ENCODE results near the gene C6orf136. TPM values are rescaled to one million over a fixed set of nuclear protein-coding genes. Genes with fewer than 3 reads are reported as not detected.
A peak's percentile ranks its signal among the peaks of the same experiment; 100 is the strongest.

Gene C6orf136
- total and polyA plus RNA-seq, 12 donors = 39.8 to 134 (median 53.3) TPM

- WGBS, 2 donors = 8 to 12% methylated on average over 8 of the region's 8 CpGs
- no peaks in the 10 kb centered on the region for H3K36me3 ChIP-seq
- H3K4me1 ChIP-seq = peaks cover 10 to 39% (median 36%) of the 10 kb centered on the region in 9 donors
- H3K9me3 ChIP-seq = no peaks in the 10 kb centered on the region
- no peak for TF ChIP-seq CTCF (IDR thresholded peaks at IDR 0.05)
- peak overlapping the region in 9 of 10 donors; percentile 53 to 68 (median 62) for H3K4me3 ChIP-seq
- no peak for DNase-seq
- ATAC-seq = no peak
- intact Hi-C loops (cut with DNase I) = loop anchor here in 3 of 10 donors (1.0 to 2.0 kb wide), 3 partner anchors 23 to 26 kb away; partner anchors contain the start of gene MDC1 (in 2 of the 3)
- H3K27ac ChIP-seq = peak overlapping the region in 9 of 10 donors; percentile 72 to 100 (median 98)
- no peaks in the 10 kb centered on the region for H3K27me3 ChIP-seq
Measured at GRCh38 chr6:30691208-30691847, 44.4 kb downstream of the C6orf136 start.

- Histone ChIP-seq H3K27me3 (no peaks in the 10 kb centered on the region), H3K4me1 (peaks cover 0 to 11% (median 3%) of the 10 kb centered on the region in 9 donors), H3K9me3 (no peaks in the 10 kb centered on the region), H3K27ac (no peak overlapping the region), H3K36me3 (peaks cover 0 to 32% (median 6%) of the 10 kb centered on the region in 9 donors), H3K4me3 (no peak overlapping the region)
- TF ChIP-seq CTCF (IDR thresholded peaks at IDR 0.05) = no peak
- intact Hi-C loops (cut with DNase I) = no loop called here
- DNase-seq (no peak), ATAC-seq (no peak)
- WGBS, 2 donors = 96 to 99% methylated on average over 5 of the region's 5 CpGs
Measured at GRCh38 chr6:30696432-30696831, 49.5 kb downstream of the C6orf136 start.

GRCh38 chr6:30700340-30700739, 53.4 kb downstream of the C6orf136 start:
- TF ChIP-seq CTCF (IDR thresholded peaks at IDR 0.05) = no peak
- peak overlapping the region in 2 of 10 donors; percentile 3 to 16 for H3K27ac ChIP-seq
- H3K27me3 ChIP-seq = no peaks in the 10 kb centered on the region
- H3K4me1 ChIP-seq = peaks cover 0 to 14% (median 0%) of the 10 kb centered on the region in 9 donors
- DNase-seq (no peak), ATAC-seq (peak; percentile 59 to 92 (median 75))
- H3K36me3 ChIP-seq = peaks cover 0 to 69% (median 25%) of the 10 kb centered on the region in 9 donors
- H3K4me3 ChIP-seq = no peak overlapping the region
- WGBS, 2 donors = 49 to 53% methylated on average over 4 of the region's 4 CpGs
- no peaks in the 10 kb centered on the region for H3K9me3 ChIP-seq
- intact Hi-C loops (cut with DNase I) = no loop called here

Other genes starting within 250 kb of the C6orf136 start
- 100 to 1,000 TPM; 121 to 482 (median 155) TPM for gene HLA-E, start 157.6 kb upstream of the C6orf136 start, total RNA-seq
- 100 to 1,000 TPM; 232 to 263 TPM for gene HLA-E, start 157.6 kb upstream of the C6orf136 start, polyA plus RNA-seq
- gene GNL1, start 90.6 kb upstream of the C6orf136 start, total RNA-seq = 10 to 100 TPM; 17.3 to 34.1 (median 19.8) TPM
- gene GNL1, start 90.6 kb upstream of the C6orf136 start, polyA plus RNA-seq = 10 to 100 TPM; 20.3 to 29.9 TPM
- gene PRR3, start 89.8 kb upstream of the C6orf136 start, total RNA-seq = 1 to 10 TPM; 1.7 to 4.2 (median 2.6) TPM
- 1 to 10 TPM; 4.1 to 8.2 TPM for gene PRR3, start 89.8 kb upstream of the C6orf136 start, polyA plus RNA-seq
- gene ABCF1, start 75.7 kb upstream of the C6orf136 start, total RNA-seq = 10 to 100 TPM; 37.1 to 49.1 (median 42.1) TPM
- gene ABCF1, start 75.7 kb upstream of the C6orf136 start, polyA plus RNA-seq = 10 to 100 TPM; 32.6 to 36.6 TPM
- gene PPP1R10, start 29.9 kb upstream of the C6orf136 start, total RNA-seq = 10 to 100 TPM; 24.9 to 51.1 (median 33.1) TPM
- 10 to 100 TPM in 1 of 2 donors, 1 to 10 TPM in 1; 7.8 to 17.0 TPM for gene PPP1R10, start 29.9 kb upstream of the C6orf136 start, polyA plus RNA-seq
- 100 to 1,000 TPM; 106 to 144 (median 127) TPM for gene MRPS18B, start 29.3 kb upstream of the C6orf136 start, total RNA-seq
- gene MRPS18B, start 29.3 kb upstream of the C6orf136 start, polyA plus RNA-seq = 100 to 1,000 TPM in 1 of 2 donors, 10 to 100 TPM in 1; 48.4 to 169 TPM
- 1 to 10 TPM; 1.8 to 4.6 (median 2.8) TPM for gene ATAT1, start 20.3 kb upstream of the C6orf136 start, total RNA-seq
- gene ATAT1, start 20.3 kb upstream of the C6orf136 start, polyA plus RNA-seq = 1 to 10 TPM; 3.2 to 4.5 TPM
- gene DHX16, start 25.9 kb downstream of the C6orf136 start, total RNA-seq = 10 to 100 TPM; 15.9 to 22.9 (median 20.9) TPM
- gene DHX16, start 25.9 kb downstream of the C6orf136 start, polyA plus RNA-seq = 10 to 100 TPM; 27.1 to 28.6 TPM
- 10 to 100 TPM in 9 of 10 donors, 1 to 10 TPM in 1; 8.2 to 47.7 (median 16.4) TPM for gene PPP1R18, start 39.5 kb downstream of the C6orf136 start, total RNA-seq
- 10 to 100 TPM; 24.5 to 35.4 TPM for gene PPP1R18, start 39.5 kb downstream of the C6orf136 start, polyA plus RNA-seq
- 1 to 10 TPM; 1.6 to 7.1 (median 3.1) TPM for gene NRM, start 43.9 kb downstream of the C6orf136 start, total RNA-seq
- gene NRM, start 43.9 kb downstream of the C6orf136 start, polyA plus RNA-seq = 10 to 100 TPM; 10.4 to 11.6 TPM
- gene MDC1, start 70.1 kb downstream of the C6orf136 start, total RNA-seq = 10 to 100 TPM; 15.3 to 21.7 (median 19.5) TPM
- gene MDC1, start 70.1 kb downstream of the C6orf136 start, polyA plus RNA-seq = 10 to 100 TPM; 11.2 to 18.1 TPM
- 100 to 1,000 TPM; 144 to 437 (median 189) TPM for gene TUBB, start 73.2 kb downstream of the C6orf136 start, total RNA-seq
- gene TUBB, start 73.2 kb downstream of the C6orf136 start, polyA plus RNA-seq = 100 to 1,000 TPM; 156 to 440 TPM
- 100 to 1,000 TPM; 158 to 280 (median 184) TPM for gene FLOT1, start 95.6 kb downstream of the C6orf136 start, total RNA-seq
- 100 to 1,000 TPM; 233 to 317 TPM for gene FLOT1, start 95.6 kb downstream of the C6orf136 start, polyA plus RNA-seq
- gene IER3, start 97.4 kb downstream of the C6orf136 start, total RNA-seq = 100 to 1,000 TPM in 6 of 10 donors, 10 to 100 TPM in 4; 15.6 to 309 (median 115) TPM
- gene IER3, start 97.4 kb downstream of the C6orf136 start, polyA plus RNA-seq = 10 to 100 TPM; 25.3 to 93.9 TPM
- gene DDR1, start 237.4 kb downstream of the C6orf136 start, total RNA-seq = 10 to 100 TPM; 15.5 to 49.2 (median 26.9) TPM
- gene DDR1, start 237.4 kb downstream of the C6orf136 start, polyA plus RNA-seq = 10 to 100 TPM in 1 of 2 donors, 1 to 10 TPM in 1; 7.3 to 12.1 TPM

Data from heart right ventricle (tissue), 16 donors.